Hypothalamus (tissue), 51 donors: ENCODE measurements around the gene PCDHGA3.
"Not testable (repeated sequence)": the region's sequence is repeated elsewhere in the genome, so short reads cannot be mapped to it uniquely, and the experiment has no call there.

Experiments used
- DNase-seq, 51 donors: peaks; one replicate each; lab custom pipeline; 2025; lab: John Stamatoyannopoulos, UW

The PCDHGA3 gene

GRCh38 chr5:141375444-141376155 lies 32.0 kb downstream of the PCDHGA3 start:
- DNase-seq: not testable (repeated sequence)

- no peak for DNase-seq
Measured at GRCh38 chr5:141382469-141383294, 39.1 kb downstream of the PCDHGA3 start, which contains the start of gene PCDHGA7. Gene PCDHGA7, plus strand, starts transcription at chr5:141382742. Its CDS starts 158 bp downstream, at chr5:141382900.

GRCh38 chr5:141383345-141383744 lies 39.7 kb downstream of the PCDHGA3 start:
- no peak for DNase-seq

GRCh38 chr5:141384471-141385267 lies 41.0 kb downstream of the PCDHGA3 start:
- no peak for DNase-seq

- DNase-seq: not testable (repeated sequence)
Measured at GRCh38 chr5:141387557-141388311, 44.1 kb downstream of the PCDHGA3 start, which contains the start of gene PCDHGB4. Gene PCDHGB4, plus strand, starts transcription at chr5:141387698. Its CDS starts 187 bp downstream, at chr5:141387885.

- no peak for DNase-seq
Measured at GRCh38 chr5:141388661-141389060, 45.0 kb downstream of the PCDHGA3 start.

GRCh38 chr5:141389153-141390042 lies 45.8 kb downstream of the PCDHGA3 start:
- no peak for DNase-seq

GRCh38 chr5:141392429-141393198 lies 49.0 kb downstream of the PCDHGA3 start, which contains the start of gene PCDHGA8:
Gene PCDHGA8, plus strand, starts transcription at chr5:141392633. Its CDS starts 181 bp downstream, at chr5:141392814.
- DNase-seq: no peak

- DNase-seq: no peak
Measured at GRCh38 chr5:141393267-141393666, 49.6 kb downstream of the PCDHGA3 start.

- DNase-seq: not testable (repeated sequence)
Measured at GRCh38 chr5:141394401-141395187, 51.0 kb downstream of the PCDHGA3 start.
